Hematopoietic multipotent progenitor cell treated with erythropoietin and hydrocortisone succinate and interleukin-3 and kit ligand, for 4 days (in vitro differentiated cells): ENCODE data around the gene GRIFIN.

Experiments used
- DNase-seq: peaks from one replicate; pipeline ENCODE4 v3.0.0-alpha.2; 2015

The GRIFIN gene

GRCh38 chr7:2512179-2512661 is 36.0 kb upstream of the GRIFIN start:
- DNase-seq, result no peak

DNA sequence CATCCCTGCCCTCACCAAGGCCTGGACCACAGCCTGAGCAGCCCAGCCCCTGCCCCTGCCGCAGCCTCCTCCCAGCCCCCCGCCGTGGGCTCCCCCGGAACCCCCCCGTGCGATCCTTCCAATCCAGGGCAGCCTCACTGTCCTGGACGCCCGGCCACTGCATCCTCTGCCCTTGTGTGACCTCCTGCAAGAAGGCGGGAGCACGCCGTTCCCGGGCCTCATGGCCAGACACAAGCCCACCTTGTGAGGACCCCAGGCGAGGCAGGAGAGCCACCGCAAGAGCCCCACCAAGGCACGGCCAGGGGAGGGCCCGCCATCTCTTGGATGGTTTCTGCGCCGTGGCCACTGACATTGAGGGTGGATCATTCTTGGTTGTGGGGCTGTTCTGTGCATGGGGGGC is 35.6 kb upstream of the GRIFIN start:
- DNase-seq, result no peak

DNA sequence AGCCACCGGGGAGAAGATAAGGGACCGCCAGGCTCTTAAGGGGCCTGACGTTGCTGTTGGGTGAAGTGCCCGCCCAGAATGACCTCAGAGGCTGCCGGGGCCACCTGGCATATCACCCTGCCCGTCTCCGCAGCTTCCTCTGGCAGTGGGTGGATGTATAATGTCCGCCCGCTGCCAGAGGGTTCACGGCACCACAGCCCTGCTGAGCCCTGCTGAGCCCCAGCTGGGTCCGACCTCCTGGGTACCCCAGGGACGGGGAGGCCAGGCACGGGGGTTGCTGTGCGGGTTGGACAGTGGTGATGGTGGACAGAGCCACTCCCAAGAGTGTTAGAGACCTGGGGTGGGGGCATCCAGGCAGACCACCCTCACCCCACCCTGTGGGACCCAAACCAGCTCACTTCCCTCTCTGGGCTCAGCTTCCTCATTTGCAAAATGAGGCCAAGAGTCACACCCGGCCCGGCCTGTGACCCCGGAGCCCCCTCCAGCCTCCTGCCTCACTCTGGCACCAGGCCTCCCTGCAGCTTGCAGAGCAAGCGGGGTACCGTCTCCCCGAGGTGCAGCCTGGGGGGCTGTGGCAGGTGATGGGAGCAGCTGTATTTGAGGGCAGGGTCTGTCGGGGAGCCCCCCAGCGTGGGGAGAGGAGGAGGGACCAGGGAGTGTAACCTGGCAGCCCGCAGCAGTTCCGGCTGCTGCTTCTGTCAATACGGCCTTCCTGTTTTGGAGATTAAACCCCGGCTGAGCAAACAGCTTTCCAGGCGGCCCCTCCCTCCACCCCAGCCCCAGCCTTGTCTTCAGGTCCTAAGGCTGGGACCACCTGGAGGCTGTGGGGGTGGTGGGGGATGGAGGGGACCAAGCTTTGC is 34.9 kb upstream of the GRIFIN start:
- peak; percentile 91 for DNase-seq

DNA sequence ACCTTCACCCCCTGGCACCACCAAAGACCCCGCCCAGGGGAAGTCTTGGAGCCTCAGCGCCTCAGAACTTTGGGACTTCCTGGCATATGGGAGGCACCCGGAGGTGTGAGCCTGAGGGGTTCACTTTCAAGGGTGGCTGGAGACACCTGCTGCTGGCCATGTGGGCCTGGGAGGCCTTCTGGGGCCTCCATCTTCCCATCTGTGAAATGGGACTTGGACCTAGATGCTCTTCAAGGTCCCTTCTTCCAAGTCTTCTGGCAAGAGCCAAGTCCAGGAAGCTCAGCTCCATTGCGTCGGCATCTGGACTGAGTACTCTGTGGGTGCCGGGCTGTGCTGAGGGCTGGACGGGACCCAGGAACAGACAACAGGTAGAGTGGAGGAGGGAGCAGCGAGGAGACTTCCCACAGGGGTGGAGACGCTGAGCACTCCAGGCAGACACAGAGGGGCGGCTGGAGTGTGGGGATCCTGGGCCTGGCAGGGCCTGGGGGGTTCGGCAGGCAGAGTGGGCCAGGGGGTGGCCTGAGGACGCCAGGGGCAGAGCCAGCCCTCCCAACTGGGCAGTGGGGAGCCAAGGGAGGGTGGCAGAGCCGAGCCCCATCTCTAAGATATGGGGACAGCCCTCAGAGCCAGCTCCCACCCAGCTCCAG is 34.1 kb upstream of the GRIFIN start:
- DNase-seq, result no peak

- no peak for DNase-seq
Measured at GRCh38 chr7:2509298-2509906, 33.2 kb upstream of the GRIFIN start.

GRCh38 chr7:2508327-2509215 is 32.4 kb upstream of the GRIFIN start:
- peak; percentile 89 for DNase-seq

DNA sequence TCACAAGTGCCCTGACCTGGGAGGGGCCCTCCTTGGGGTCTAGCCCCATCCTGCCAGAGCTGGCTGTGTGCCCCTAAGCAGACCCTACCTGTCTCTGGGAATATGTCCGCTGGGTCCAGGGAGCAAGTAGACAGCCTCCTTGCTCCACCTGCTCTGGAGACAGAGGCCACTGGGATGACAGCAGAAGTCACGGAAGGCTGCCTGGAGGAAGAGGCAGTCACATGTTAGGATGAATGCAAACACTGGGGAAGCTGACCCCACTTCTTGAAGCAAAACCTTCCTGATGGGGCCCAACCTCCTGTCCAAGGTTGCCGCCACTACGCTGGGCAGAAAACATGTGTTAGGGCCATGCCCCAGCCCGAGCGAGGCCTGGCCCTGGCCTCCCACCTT is 31.7 kb upstream of the GRIFIN start:
- DNase-seq, result no peak

GRCh38 chr7:2507208-2507916 is 31.2 kb upstream of the GRIFIN start:
- DNase-seq, result no peak

DNA sequence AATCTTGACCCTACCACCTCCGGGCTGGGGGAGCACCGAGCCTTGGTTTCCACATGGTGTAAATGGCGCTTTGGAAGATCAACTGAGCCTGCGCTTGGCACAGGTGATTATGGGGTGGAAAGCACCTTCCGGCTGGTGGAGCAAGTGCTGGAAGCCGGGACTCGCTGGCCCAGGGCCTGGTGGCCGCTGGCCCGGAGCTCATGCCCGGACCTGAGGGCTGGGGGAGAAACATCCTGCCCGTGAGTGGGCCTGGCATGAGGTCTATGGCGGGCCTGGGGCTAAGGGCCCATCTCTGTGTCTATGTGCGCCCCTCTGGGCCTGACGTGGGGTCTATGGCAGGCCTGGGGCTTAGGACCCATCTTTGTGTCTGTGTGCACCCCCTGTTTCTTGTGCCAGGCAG is 29.2 kb upstream of the GRIFIN start:
- DNase-seq, result no peak

- DNase-seq, result no peak
Measured at GRCh38 chr7:2504889-2505375, 28.7 kb upstream of the GRIFIN start.

DNA sequence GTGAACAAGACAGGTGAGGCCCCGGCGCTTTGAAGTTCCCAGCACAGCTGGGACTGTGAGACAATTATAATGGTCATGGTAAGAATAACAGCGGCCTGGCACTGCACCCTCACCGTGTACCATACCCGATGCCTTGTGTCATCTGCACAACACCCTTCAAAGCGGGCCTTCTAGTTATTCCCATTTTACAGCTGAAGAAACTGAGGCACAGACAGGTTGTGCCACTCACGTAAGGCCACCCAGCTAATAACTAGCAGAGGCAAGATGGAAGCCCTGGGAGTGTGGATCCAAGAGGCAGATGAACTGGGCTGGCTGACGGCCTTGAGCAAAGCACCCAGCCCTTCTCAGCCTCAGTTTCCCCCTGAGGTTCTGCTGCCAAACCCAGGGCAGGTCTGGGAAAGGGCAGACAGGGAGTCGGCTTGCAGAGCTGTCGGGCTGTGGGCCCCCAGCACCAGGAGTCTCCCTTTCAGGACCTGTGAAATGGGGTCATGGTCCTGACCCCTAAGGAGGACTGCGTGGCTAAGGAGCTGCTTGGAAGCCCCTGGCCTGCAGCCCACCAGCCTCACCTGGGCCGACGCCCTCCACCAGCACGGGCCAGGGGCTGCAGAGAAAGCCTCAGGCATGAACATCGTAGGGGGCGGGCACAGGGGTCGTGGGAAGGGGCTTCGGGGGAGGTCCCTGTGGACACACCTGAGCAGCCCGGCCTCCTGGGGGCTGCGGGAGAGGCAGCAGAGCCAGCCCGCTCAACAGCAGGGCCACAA is 28.1 kb upstream of the GRIFIN start:
- DNase-seq, result no peak

DNA sequence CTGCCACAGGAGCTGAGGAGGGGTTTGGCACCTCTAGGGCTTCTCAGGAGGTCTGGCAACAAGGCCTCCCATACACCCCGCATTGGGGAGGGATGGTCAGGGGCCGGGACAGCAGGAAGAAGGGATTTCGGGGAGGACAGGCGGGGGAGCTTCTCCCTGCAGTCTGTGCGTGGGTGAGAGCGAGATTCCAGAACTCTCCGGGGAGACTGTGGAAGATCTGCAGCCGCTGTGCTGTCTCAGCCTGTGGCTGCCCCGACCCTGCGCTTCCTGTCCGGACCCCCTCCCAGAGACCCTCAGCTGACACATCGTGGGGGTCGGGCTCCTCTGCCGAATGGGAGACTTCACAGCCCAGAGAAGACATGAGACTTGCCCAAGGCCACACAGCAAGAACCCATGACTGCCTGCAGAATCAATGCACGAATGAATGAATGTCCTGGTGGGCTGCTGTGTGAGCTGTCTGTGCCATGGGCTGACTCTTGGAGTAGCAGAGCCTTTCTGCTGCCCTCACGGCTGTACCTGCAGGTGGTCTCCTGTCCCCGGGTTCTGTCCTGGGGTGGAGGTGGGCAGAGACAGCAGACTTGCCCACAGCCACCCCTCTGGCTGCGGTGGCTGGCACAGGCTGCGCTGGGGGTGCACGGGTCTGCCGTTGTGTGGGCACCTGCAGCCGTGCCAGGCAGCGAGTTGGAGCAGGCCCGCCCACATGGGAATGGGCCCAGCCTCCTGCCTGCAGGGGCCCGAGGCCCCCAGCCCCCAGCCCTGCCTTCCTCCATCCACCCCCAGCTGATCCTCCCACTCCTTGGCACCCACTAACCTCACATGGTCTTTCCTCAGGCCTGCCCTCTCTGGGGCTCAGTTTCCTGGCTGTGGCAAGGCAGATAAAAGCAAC is 27.1 kb upstream of the GRIFIN start:
- DNase-seq, result no peak

GRCh38 chr7:2502647-2502966 is 26.4 kb upstream of the GRIFIN start:
- no peak for DNase-seq

DNA sequence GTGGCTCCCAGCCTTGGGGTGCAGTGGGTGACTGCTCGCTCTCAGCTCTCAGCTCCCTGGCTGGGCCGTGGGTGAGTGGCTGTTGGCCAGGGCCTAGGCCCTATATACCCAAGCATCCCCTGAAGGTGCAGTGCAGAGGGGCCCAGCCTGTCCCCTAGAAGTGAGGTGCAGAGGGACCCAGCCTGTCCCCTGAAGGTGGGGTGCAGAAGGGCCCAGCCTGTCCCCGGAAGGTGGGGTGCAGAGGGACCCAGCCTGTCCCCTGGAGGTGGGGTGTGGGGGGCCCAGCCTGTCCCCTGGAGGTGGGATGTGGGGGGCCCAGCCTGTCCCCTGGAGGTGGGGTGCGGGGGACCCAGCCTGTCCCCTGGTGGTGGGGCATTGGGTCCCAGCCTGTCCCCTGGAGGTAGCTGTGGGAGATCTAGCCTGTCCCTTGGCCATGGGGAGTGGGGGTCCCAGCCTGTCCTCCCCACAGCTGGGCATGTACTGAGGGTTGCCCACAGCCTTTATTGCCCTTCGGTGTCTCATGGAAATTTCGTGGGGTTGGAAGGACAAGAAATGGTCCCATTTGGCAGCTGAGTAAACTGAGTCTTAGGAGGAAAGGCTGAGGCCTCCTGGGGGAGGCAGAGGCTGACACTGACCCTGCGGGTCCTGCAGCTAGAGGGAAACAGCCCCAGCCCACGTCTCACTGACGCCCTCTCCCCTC is 25.9 kb upstream of the GRIFIN start:
- no peak for DNase-seq

- no peak for DNase-seq
Measured at GRCh38 chr7:2500701-2501100, 24.5 kb upstream of the GRIFIN start.

- no peak for DNase-seq
Measured at GRCh38 chr7:2499719-2500430, 23.7 kb upstream of the GRIFIN start.

DNA sequence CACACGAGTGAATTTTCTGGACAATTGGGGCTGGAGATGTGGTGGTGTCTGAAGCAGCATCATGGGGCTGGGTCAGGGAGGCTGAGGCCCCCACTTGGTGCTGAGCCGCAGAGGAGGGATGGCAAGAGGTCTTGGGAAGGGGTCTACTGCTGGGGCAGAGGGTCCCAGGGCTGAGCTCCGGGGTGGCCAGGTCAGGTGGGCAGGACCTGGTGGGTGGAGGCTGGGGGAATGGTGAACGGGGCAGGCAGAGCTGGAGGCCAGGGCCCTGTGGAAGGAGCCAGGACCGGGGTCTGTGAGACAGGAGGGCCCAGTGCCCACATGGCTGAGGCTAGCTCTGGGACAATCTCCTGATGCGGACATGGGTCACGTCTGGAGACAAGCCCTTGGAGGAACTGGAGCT is 23.0 kb upstream of the GRIFIN start:
- no peak for DNase-seq

- DNase-seq, result no peak
Measured at GRCh38 chr7:2498708-2499107, 22.5 kb upstream of the GRIFIN start.
